Motor neuron (in vitro differentiated cells): ENCODE data around the gene RAI14. TPM values are rescaled to one million over a fixed set of nuclear protein-coding genes. Genes with fewer than 3 reads are reported as not detected.

ENCODE experiments used
- total RNA-seq, 8 experiments: library from RNA; unstranded; fragments of 300-600 nt; gene quantifications; 2 replicates each; pipeline versions ENCODE4 v1.2.3 to v1.2.4, GENCODE V29; 2022

Gene RAI14
- total RNA-seq, 8 experiments from 2014 or later, result 21.5 to 203 (median 88.2) TPM

Other genes with a start within 250 kb of the RAI14 start
- gene TTC23L, start 182.8 kb downstream of the RAI14 start, total RNA-seq, result 10 to 100 TPM in 1 of 8 experiments, 1 to 10 TPM in 7; 1.4 to 13.5 (median 1.9) TPM